ENCODE measurements around the gene CFAP97. TPM values are rescaled to one million over a fixed set of nuclear protein-coding genes. Genes with fewer than 3 reads are reported as not detected.
A peak's percentile ranks its signal among the peaks of the same experiment; 100 is the strongest.

The CFAP97 gene
- total and polyA plus RNA-seq, 9 of the 15 experiments (the other 6 are each of a cell fraction or from before 2014, with no cell fraction given) = 17.3 to 57.8 (median 44.4) TPM

- TF ChIP-seq PREB (CRISPR knock-in tag; IDR thresholded peaks at IDR 0.05) = no peak
- TF ChIP-seq ZNF76 (CRISPR knock-in tag; IDR thresholded peaks at IDR 0.05; ENCODE audit: borderline replicate concordance) = no peak
- TF ChIP-seq ESRRB (CRISPR knock-in tag; IDR thresholded peaks at IDR 0.05; ENCODE audit: borderline replicate concordance) = no peak
- TF ChIP-seq, protein P1, sequence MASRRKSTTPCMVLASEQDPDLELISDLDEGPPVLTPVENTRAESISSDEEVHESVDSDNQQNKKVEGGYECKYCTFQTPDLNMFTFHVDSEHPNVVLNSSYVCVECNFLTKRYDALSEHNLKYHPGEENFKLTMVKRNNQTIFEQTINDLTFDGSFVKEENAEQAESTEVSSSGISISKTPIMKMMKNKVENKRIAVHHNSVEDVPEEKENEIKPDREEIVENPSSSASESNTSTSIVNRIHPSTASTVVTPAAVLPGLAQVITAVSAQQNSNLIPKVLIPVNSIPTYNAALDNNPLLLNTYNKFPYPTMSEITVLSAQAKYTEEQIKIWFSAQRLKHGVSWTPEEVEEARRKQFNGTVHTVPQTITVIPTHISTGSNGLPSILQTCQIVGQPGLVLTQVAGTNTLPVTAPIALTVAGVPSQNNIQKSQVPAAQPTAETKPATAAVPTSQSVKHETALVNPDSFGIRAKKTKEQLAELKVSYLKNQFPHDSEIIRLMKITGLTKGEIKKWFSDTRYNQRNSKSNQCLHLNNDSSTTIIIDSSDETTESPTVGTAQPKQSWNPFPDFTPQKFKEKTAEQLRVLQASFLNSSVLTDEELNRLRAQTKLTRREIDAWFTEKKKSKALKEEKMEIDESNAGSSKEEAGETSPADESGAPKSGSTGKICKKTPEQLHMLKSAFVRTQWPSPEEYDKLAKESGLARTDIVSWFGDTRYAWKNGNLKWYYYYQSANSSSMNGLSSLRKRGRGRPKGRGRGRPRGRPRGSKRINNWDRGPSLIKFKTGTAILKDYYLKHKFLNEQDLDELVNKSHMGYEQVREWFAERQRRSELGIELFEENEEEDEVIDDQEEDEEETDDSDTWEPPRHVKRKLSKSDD (conservative IDR thresholded peaks at IDR 0.05; ENCODE audit: low read length) = no peak
- no peak for TF ChIP-seq ZEB2 (IDR thresholded peaks at IDR 0.05)
- no peak for TF ChIP-seq MCM7 (IDR thresholded peaks at IDR 0.05)
- TF ChIP-seq ZNF253 (CRISPR knock-in tag; conservative IDR thresholded peaks at IDR 0.05) = no peak
- no peak for TF ChIP-seq HOMEZ (CRISPR knock-in tag; IDR thresholded peaks at IDR 0.05)
- TF ChIP-seq ZC3H11A (IDR thresholded peaks at IDR 0.05; ENCODE audit: low read depth, low read length) = no peak
- TF ChIP-seq POLR2A (conservative IDR thresholded peaks at IDR 0.05) = peak; percentile 45; the same call in 1 of the 2 replicates
- TF ChIP-seq FOXK2 (conservative IDR thresholded peaks at IDR 0.05 in 1 of 2, IDR thresholded peaks at IDR 0.05 in 1 of 2; ENCODE audit: low read depth in 2 of 2) = peak in 1 of 2 experiments; percentile 45; a peak in 1 of 4 replicates
- TF ChIP-seq SMARCE1 (IDR thresholded peaks at IDR 0.05) = peak; percentile 64
- TF ChIP-seq SREBF2 (CRISPR knock-in tag; IDR thresholded peaks at IDR 0.05) = no peak
- TF ChIP-seq, protein P2, sequence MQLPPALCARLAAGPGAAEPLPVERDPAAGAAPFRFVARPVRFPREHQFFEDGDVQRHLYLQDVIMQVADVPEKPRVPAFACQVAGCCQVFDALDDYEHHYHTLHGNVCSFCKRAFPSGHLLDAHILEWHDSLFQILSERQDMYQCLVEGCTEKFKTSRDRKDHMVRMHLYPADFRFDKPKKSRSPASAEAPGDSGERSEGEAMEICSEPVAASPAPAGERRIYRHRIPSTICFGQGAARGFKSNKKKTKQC (CRISPR knock-in tag; IDR thresholded peaks at IDR 0.05) = no peak
- TF ChIP-seq HEY1 (CRISPR knock-in tag; IDR thresholded peaks at IDR 0.05; ENCODE audit: borderline replicate concordance) = no peak
- TF ChIP-seq SMAD4 (CRISPR knock-in tag; conservative IDR thresholded peaks at IDR 0.05) = no peak
- TF ChIP-seq GABPA (tag; conservative IDR thresholded peaks at IDR 0.05; ENCODE audit: low read depth) = peak; percentile 73
- TF ChIP-seq, protein P3, sequence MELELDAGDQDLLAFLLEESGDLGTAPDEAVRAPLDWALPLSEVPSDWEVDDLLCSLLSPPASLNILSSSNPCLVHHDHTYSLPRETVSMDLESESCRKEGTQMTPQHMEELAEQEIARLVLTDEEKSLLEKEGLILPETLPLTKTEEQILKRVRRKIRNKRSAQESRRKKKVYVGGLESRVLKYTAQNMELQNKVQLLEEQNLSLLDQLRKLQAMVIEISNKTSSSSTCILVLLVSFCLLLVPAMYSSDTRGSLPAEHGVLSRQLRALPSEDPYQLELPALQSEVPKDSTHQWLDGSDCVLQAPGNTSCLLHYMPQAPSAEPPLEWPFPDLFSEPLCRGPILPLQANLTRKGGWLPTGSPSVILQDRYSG (tag; conservative IDR thresholded peaks at IDR 0.05; ENCODE audit: low read depth) = no peak
- peak; percentile 70 for TF ChIP-seq EP300 (IDR thresholded peaks at IDR 0.05; ENCODE audit: low read length)
- peak; percentile 77 for TF ChIP-seq POLR2AphosphoS5 (IDR thresholded peaks at IDR 0.05; ENCODE audit: control insufficient read depth, insufficient read depth, low read depth, low read length)
Measured at GRCh38 chr4:185201977-185202962, 1.5 kb downstream of the CFAP97 start (continued).
